K562 (cell line): Measurements from ENCODE around the gene CELA1.

ENCODE experiments used
- MEF2D ChIP-seq: conservative IDR thresholded peaks from 2 replicates; pipeline ENCODE4 v1.6.1; 2016; ENCODE audit warnings: low read depth, missing genetic modification characterization, missing compliant biosample characterization
- POLR3G ChIP-seq: IDR thresholded peaks from 2 replicates; pipeline ENCODE4 v1.6.1; 2011; ENCODE audit not compliant: insufficient read length, insufficient replicate concordance; ENCODE audit errors: extremely low read depth
- SIN3A ChIP-seq, 2 experiments: fragments of 150-350 bp in 1 of 2; IDR thresholded peaks; 2 replicates each; pipeline ENCODE4 v1.6.1; 2011 to 2016; ENCODE audit warnings: borderline replicate concordance in 2 of 2, low read depth in 2 of 2, low read length in 2 of 2, mild to moderate bottlenecking in 2 of 2, moderate library complexity in 2 of 2; ENCODE audit not compliant: control insufficient read depth in 1 of 2
- SREBF2 ChIP-seq: sonication (generic); formaldehyde crosslinking; IDR thresholded peaks from 2 replicates; pipeline ENCODE4 v1.4.0; 2020; ENCODE audit warnings: mild to moderate bottlenecking, missing genetic modification reagents
- SRSF3 ChIP-seq: fragments of 200-400 bp; formaldehyde crosslinking; IDR thresholded peaks from 2 replicates; pipeline ENCODE4 v1.6.1; 2016; ENCODE audit warnings: mild to moderate bottlenecking, low read length, moderate library complexity; ENCODE audit not compliant: insufficient read depth
- ZNF584 ChIP-seq: fragments of 200-800 bp; sonication (Bioruptor generic); IDR thresholded peaks from 2 replicates; pipeline ENCODE4 v1.6.1; 2016; ENCODE audit warnings: low read depth, mild to moderate bottlenecking, missing genetic modification characterization, missing compliant biosample characterization

GRCh38 chr12:51342416-51342815 is 4.1 kb downstream of the CELA1 start:
- no peak for TF ChIP-seq MEF2D
- no peak for TF ChIP-seq SIN3A (IDR thresholded peaks at IDR 0.05; ENCODE audit: borderline replicate concordance in 2 of 2, control insufficient read depth in 1 of 2, low read depth in 2 of 2, low read length in 2 of 2)
- TF ChIP-seq SREBF2 (CRISPR knock-in tag), result no peak
- TF ChIP-seq ZNF584 (CRISPR knock-in tag), result no peak
- no peak for TF ChIP-seq POLR3G
- no peak for TF ChIP-seq SRSF3
